HEK293 (cell line): ENCODE data around the gene PABPC4L.

Source experiments
- CTCF ChIP-seq: fragments of 450-650 bp; formaldehyde crosslinking; IDR thresholded peaks from 2 replicates; pipeline ENCODE4 v1.5.1; 2016; ENCODE audit warnings: missing biosample characterization, missing genetic modification characterization
- PBX3 ChIP-seq: sonication (generic); formaldehyde crosslinking; IDR thresholded peaks from 2 replicates; pipeline ENCODE4 v1.8.1; 2022; ENCODE audit warnings: mild to moderate bottlenecking, moderate library complexity, missing genetic modification reagents
- ZNF202 ChIP-seq: fragments of 450-650 bp; formaldehyde crosslinking; IDR thresholded peaks from 2 replicates; pipeline ENCODE4 v1.5.1; 2016; ENCODE audit warnings: missing biosample characterization, missing genetic modification characterization, borderline replicate concordance
- ZNF274 ChIP-seq, 2 experiments: fragments of 200-500 bp in 1 of 2; fragments of 450-650 bp in 1 of 2; sonication (Bioruptor generic) in 1 of 2; formaldehyde crosslinking in 1 of 2; IDR thresholded peaks; 2 replicates each; pipeline versions ENCODE4 v1.5.1 to v1.6.1; 2014 to 2016; ENCODE audit warnings: borderline replicate concordance in 1 of 2, inconsistent platforms in 1 of 2, low read length in 1 of 2, missing biosample characterization in 1 of 2, missing genetic modification characterization in 1 of 2
- ZNF521 ChIP-seq: fragments of 450-650 bp; formaldehyde crosslinking; IDR thresholded peaks from 2 replicates; pipeline ENCODE4 v1.5.1; 2017; ENCODE audit warnings: missing biosample characterization, mild to moderate bottlenecking, missing genetic modification characterization

DNA sequence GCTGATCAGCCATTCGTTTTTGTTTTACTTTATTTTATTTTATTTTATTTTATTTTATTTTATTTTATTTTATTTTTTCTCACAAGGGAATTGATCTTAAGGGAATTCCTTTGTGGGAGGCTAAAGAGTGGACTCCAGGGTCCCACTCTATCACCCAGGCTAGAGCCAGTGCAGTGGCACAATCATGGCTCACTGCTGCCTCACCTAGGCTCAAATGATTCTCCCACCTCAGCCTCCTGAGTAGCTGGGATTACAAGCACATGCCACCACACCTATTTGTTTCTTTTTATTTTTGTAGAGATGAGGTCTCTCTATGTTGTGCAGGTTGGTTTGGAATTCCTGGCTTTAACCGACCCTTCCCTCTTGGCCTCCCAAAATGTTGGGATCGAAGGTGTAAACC, 17.5 kb upstream of the PABPC4L start:
- no peak for TF ChIP-seq CTCF (tag by site-specific recombination)
- no peak for TF ChIP-seq ZNF274 (IDR thresholded peaks at IDR 0.05; ENCODE audit: low read length)
- TF ChIP-seq ZNF274 (tag by site-specific recombination; IDR thresholded peaks at IDR 0.05; ENCODE audit: borderline replicate concordance): no peak
- no peak for TF ChIP-seq ZNF521 (tag by site-specific recombination)
- no peak for TF ChIP-seq ZNF202 (tag by site-specific recombination)
- TF ChIP-seq PBX3 (CRISPR knock-in tag): no peak
